CD14-positive monocyte (primary cell): ENCODE data around the gene OS9. TPM values are rescaled to one million over a fixed set of nuclear protein-coding genes. Genes with fewer than 3 reads are reported as not detected.
A peak's percentile ranks its signal among the peaks of the same experiment; 100 is the strongest.

ENCODE experiments used
- DNase-seq, 3 donors: peaks; one replicate each; pipeline ENCODE4 v3.0.0-alpha.2; 2011 to 2022
- H2AFZ ChIP-seq: 2 replicates; pipeline ENCODE4 v1.6.0; 2012; ENCODE audit warnings: mild to moderate bottlenecking, low read depth, low read length, inconsistent platforms; ENCODE audit not compliant: insufficient read depth, poor library complexity, severe bottlenecking
- H3K27ac ChIP-seq, 2 donors: 1 replicate in 1 of 2; 2 replicates in 1 of 2; pipeline ENCODE4 v1.5.1; 2012 to 2013; ENCODE audit warnings: low read length in 2 of 2, control low read depth in 1 of 2, inconsistent platforms in 1 of 2, low read depth in 1 of 2, mild to moderate bottlenecking in 1 of 2
- H3K27me3 ChIP-seq, 2 donors: one replicate each; pipeline versions ENCODE4 v1.6.0 to v1.6.1; 2011 to 2013; ENCODE audit warnings: low read length in 2 of 2; ENCODE audit not compliant: control insufficient read depth in 2 of 2, insufficient read depth in 2 of 2
- H3K36me3 ChIP-seq, 2 donors: replicated peaks in 1 of 2; 1 replicate in 1 of 2; 2 replicates in 1 of 2; pipeline versions ENCODE4 v1.5.1 to v1.6.1; 2012 to 2013; ENCODE audit warnings: low read length in 2 of 2, control low read depth in 1 of 2, inconsistent platforms in 1 of 2, mild to moderate bottlenecking in 1 of 2; ENCODE audit not compliant: insufficient read depth in 2 of 2, control insufficient read depth in 1 of 2
- H3K4me1 ChIP-seq, 2 donors: 1 replicate in 1 of 2; 2 replicates in 1 of 2; pipeline versions ENCODE4 v1.5.1 to v1.6.1; 2012 to 2013; ENCODE audit warnings: low read length in 2 of 2, control low read depth in 1 of 2, inconsistent platforms in 1 of 2, mild to moderate bottlenecking in 1 of 2, moderate library complexity in 1 of 2; ENCODE audit not compliant: insufficient read depth in 2 of 2, control insufficient read depth in 1 of 2
- H3K4me2 ChIP-seq: replicated peaks from 2 replicates; pipeline ENCODE3; 2012; ENCODE audit warnings: low read length, moderate library complexity, mild to moderate bottlenecking; ENCODE audit not compliant: poor library complexity, severe bottlenecking; ENCODE audit errors: extremely low read depth
- H3K4me3 ChIP-seq, 3 experiments: fragments of 200-600 bp in 1 of 3; sonication (generic) in 1 of 3; replicated peaks in 1 of 3; 1 replicate in 2 of 3; 2 replicates in 1 of 3; pipeline ENCODE4 v1.5.1; 2011 to 2013; ENCODE audit warnings: low read length in 3 of 3, mild to moderate bottlenecking in 3 of 3, control low read depth in 2 of 3, low read depth in 2 of 3, inconsistent platforms in 1 of 3, moderate library complexity in 1 of 3
- H3K79me2 ChIP-seq: 2 replicates; pipeline ENCODE4 v1.6.0; 2012; ENCODE audit warnings: mild to moderate bottlenecking, control low read depth, inconsistent platforms, low read length, moderate library complexity; ENCODE audit not compliant: insufficient read depth
- H3K9ac ChIP-seq: 2 replicates; pipeline ENCODE4 v1.6.0; 2017; ENCODE audit warnings: low read length, mild to moderate bottlenecking; ENCODE audit not compliant: insufficient read depth, poor library complexity, severe bottlenecking
- H3K9me3 ChIP-seq, 2 donors: replicated peaks in 1 of 2; 1 replicate in 1 of 2; 2 replicates in 1 of 2; pipeline versions ENCODE4 v1.5.1 to v1.6.1; 2012 to 2013; ENCODE audit warnings: low read length in 2 of 2, control low read depth in 1 of 2; ENCODE audit not compliant: control insufficient read depth in 1 of 2, insufficient read depth in 1 of 2
- H4K20me1 ChIP-seq: 2 replicates; pipeline ENCODE4 v1.6.0; 2012; ENCODE audit warnings: mild to moderate bottlenecking, low read length, control low read depth, moderate library complexity; ENCODE audit not compliant: insufficient read depth
- H3K27ac Mint-ChIP-seq, 7 donors: one replicate each; pipeline ENCODE4 v1.8.0; 2020; ENCODE audit warnings: mild to moderate bottlenecking in 7 of 7, mixed read lengths in 7 of 7, moderate library complexity in 6 of 7, inconsistent platforms in 2 of 7
- H3K27me3 Mint-ChIP-seq, 3 donors: one replicate each; pipeline ENCODE4 v1.8.0; 2021 to 2022; ENCODE audit warnings: low read depth in 3 of 3, mild to moderate bottlenecking in 3 of 3, mixed read lengths in 3 of 3, moderate library complexity in 3 of 3, inconsistent platforms in 1 of 3
- H3K36me3 Mint-ChIP-seq, 2 donors: one replicate each; pipeline ENCODE4 v1.8.0; 2020; ENCODE audit warnings: mixed read lengths in 2 of 2, inconsistent platforms in 1 of 2, mild to moderate bottlenecking in 1 of 2
- H3K4me1 Mint-ChIP-seq: one replicate; pipeline ENCODE4 v1.8.0; 2020; ENCODE audit warnings: mild to moderate bottlenecking, mixed read lengths
- H3K4me3 Mint-ChIP-seq, 2 donors: one replicate each; pipeline ENCODE4 v1.8.0; 2020; ENCODE audit warnings: mild to moderate bottlenecking in 2 of 2, mixed read lengths in 2 of 2, moderate library complexity in 1 of 2
- H3K9me3 Mint-ChIP-seq, 7 donors: one replicate each; pipeline ENCODE4 v1.8.0; 2020 to 2022; ENCODE audit warnings: mixed read lengths in 7 of 7, mild to moderate bottlenecking in 6 of 7, moderate library complexity in 6 of 7, inconsistent platforms in 2 of 7
- WGBS: methylation state at CpG from one replicate; pipeline ENCODE4 v1.1.5; 2013; ENCODE audit warnings: missing lambda C conversion rate; ENCODE audit not compliant: insufficient coverage; 5-methylcytosine and 5-hydroxymethylcytosine counted together
- intact Hi-C, 2 donors: fragments of 100-400 bp; cut with micrococcal nuclease; formaldehyde crosslinking; loops; one replicate each; pipeline versions ENCODE4 v1.15.0 to v1.15.1; 2023
- polyA plus RNA-seq, 3 donors: library from polyadenylated mRNA; depleted of rRNA in 1 of 3; unstranded in 2 of 3; stranded (reverse) in 1 of 3; fragments of 300-500 nt in 2 of 3; fragments of >200 nt in 1 of 3; fragmentation: Illumina TruSeq in 2 of 3; gene quantifications; 1 replicate in 2 of 3; 2 replicates in 1 of 3; pipeline ENCODE4 v1.2.3, GENCODE V29; 2012 to 2021
- TF ChIP-seq, protein P1 (sequence below): fragments of 200-600 bp; IDR thresholded peaks from one replicate; pipeline ENCODE4 v1.8.0; 2022; ENCODE audit warnings: antibody characterized with exemption, mild to moderate bottlenecking

The OS9 gene
- polyA plus RNA-seq, 3 donors = 90.9 to 484 (median 128) TPM

DNA sequence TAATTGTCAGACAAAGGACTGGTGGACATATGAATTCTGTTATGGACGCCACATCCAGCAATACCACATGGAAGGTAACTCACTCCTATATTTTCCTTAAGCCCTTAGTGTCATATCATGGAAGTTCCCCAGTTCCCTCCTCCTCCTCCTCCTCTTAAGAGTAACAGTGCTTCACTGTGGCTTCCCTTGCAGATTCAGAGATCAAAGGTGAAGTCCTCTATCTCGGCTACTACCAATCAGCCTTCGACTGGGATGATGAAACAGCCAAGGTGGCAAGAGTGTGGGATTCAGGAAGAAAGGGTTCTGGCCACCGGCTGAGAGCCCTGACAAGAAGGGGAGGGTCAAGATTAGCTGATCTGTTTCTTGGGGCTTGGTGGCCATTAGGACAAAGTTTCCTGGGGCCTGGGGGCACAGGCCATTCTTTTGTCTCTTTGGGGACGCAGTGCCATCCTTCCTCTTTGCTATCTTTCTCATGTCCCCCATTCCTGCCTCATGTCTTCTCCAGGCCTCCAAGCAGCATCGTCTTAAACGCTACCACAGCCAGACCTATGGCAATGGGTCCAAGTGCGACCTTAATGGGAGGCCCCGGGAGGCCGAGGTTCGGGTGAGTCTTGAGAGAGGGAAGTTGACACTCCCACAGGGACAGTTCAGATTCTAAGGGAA, 2.0 kb downstream of the OS9 start:
- H4K20me1 ChIP-seq = peaks cover 44% of the 10 kb centered on the region
- no peak for DNase-seq
- Mint-ChIP-seq H3K27ac (peak overlapping the region in 1 of 7 donors; percentile 58), H3K4me1 (peaks cover 2% of the 10 kb centered on the region), H3K9me3 (peaks cover 0 to 3% (median 3%) of the 10 kb centered on the region in 7 donors), H3K4me3 (no peak overlapping the region), H3K27me3 (peaks cover 0 to 6% (median 4%) of the 10 kb centered on the region in 3 donors), H3K36me3 (peaks cover 49 to 56% of the 10 kb centered on the region in 2 donors)
- no peak overlapping the region for H3K9ac ChIP-seq
- no peak overlapping the region for H3K4me2 ChIP-seq
- no peak overlapping the region for H3K27ac ChIP-seq
- peaks cover 24% of the 10 kb centered on the region for H3K79me2 ChIP-seq
- intact Hi-C loops = loop anchor here in 1 of 2 donors (10.0 kb wide), 1 partner anchor 111 kb away; no protein-coding TSS in a partner anchor
- peaks cover 34 to 60% of the 10 kb centered on the region in 2 donors for H3K36me3 ChIP-seq
- H3K4me1 ChIP-seq = peaks cover 13 to 18% of the 10 kb centered on the region in 2 donors
- no peak overlapping the region for H2AFZ ChIP-seq
- no peaks in the 10 kb centered on the region for H3K27me3 ChIP-seq
- no peaks in the 10 kb centered on the region for H3K9me3 ChIP-seq
- TF ChIP-seq, protein P1, sequence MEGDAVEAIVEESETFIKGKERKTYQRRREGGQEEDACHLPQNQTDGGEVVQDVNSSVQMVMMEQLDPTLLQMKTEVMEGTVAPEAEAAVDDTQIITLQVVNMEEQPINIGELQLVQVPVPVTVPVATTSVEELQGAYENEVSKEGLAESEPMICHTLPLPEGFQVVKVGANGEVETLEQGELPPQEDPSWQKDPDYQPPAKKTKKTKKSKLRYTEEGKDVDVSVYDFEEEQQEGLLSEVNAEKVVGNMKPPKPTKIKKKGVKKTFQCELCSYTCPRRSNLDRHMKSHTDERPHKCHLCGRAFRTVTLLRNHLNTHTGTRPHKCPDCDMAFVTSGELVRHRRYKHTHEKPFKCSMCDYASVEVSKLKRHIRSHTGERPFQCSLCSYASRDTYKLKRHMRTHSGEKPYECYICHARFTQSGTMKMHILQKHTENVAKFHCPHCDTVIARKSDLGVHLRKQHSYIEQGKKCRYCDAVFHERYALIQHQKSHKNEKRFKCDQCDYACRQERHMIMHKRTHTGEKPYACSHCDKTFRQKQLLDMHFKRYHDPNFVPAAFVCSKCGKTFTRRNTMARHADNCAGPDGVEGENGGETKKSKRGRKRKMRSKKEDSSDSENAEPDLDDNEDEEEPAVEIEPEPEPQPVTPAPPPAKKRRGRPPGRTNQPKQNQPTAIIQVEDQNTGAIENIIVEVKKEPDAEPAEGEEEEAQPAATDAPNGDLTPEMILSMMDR = no peak
- no peak overlapping the region for H3K4me3 ChIP-seq
- 100% methylated on average over 1 of the region's 11 CpGs for WGBS

DNA sequence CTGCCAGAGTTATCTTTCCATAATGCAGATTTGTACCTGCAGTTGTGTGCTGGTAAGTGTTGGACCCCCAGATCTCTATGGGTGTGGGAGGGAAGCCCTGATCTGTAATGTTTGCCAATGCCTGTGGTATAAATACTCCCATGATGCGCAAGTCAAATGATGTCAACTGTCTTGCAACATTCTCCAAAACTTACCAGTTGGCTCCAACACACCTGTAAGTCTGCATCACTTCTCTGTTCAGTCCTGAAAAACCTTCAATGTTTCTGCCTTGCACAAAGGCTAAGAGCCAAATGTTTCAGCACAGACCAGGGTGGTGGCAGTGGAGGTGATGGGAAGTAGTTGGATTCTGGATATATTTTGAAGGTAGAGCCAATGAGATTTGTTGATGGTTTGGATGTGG, 3.1 kb downstream of the OS9 start:
- Mint-ChIP-seq H3K9me3 (peaks cover 0 to 2% (median 0%) of the 10 kb centered on the region in 7 donors), H3K36me3 (peaks cover 54 to 67% of the 10 kb centered on the region in 2 donors), H3K27ac (peak overlapping the region in 1 of 7 donors; percentile 0), H3K4me3 (no peak overlapping the region), H3K27me3 (peaks cover 0 to 2% (median 0%) of the 10 kb centered on the region in 3 donors), H3K4me1 (peaks cover 2% of the 10 kb centered on the region)
- Histone ChIP-seq H3K4me2 (no peak overlapping the region), H4K20me1 (peaks cover 50% of the 10 kb centered on the region), H3K27me3 (no peaks in the 10 kb centered on the region), H3K27ac (no peak overlapping the region), H3K9me3 (no peaks in the 10 kb centered on the region), H3K4me1 (peaks cover 13 to 18% of the 10 kb centered on the region in 2 donors), H3K9ac (no peak overlapping the region), H3K36me3 (peaks cover 39 to 72% of the 10 kb centered on the region in 2 donors), H3K4me3 (no peak overlapping the region), H2AFZ (no peak overlapping the region), H3K79me2 (peaks cover 24% of the 10 kb centered on the region)
- no peak for DNase-seq
- intact Hi-C loops = loop anchor here in 1 of 2 donors (10.0 kb wide), 1 partner anchor 112 kb away; no protein-coding TSS in a partner anchor
- TF ChIP-seq, protein P1 = no peak
- WGBS = 100% methylated on average over 1 of the region's 1 CpG
